Fibroblast of lung (primary cell): Measurements from ENCODE around the gene TIPRL. TPM values are rescaled to one million over a fixed set of nuclear protein-coding genes. Genes with fewer than 3 reads are reported as not detected.
"Not testable (repeated sequence)": the region's sequence is repeated elsewhere in the genome, so short reads cannot be mapped to it uniquely, and the experiment has no call there.

Experiments used
- DNase-seq, 2 donors: peaks; one replicate each; pipeline versions ENCODE4 v3.0.0 to v3.0.0-alpha.2; 2010; ENCODE audit warnings: low read depth in 2 of 2
- H2AFZ ChIP-seq: 2 replicates; pipeline ENCODE4 v1.5.1; 2012; ENCODE audit warnings: low read length, control low read depth, inconsistent platforms
- H3K27ac ChIP-seq: 2 replicates; pipeline ENCODE4 v1.5.1; 2011; ENCODE audit warnings: low read length, control low read depth; ENCODE audit not compliant: insufficient read depth
- H3K27me3 ChIP-seq: 2 replicates; pipeline ENCODE4 v1.5.1; 2011; ENCODE audit warnings: mild to moderate bottlenecking, low read length; ENCODE audit not compliant: control insufficient read depth, insufficient read depth
- H3K36me3 ChIP-seq: 2 replicates; pipeline ENCODE4 v1.5.1; 2011; ENCODE audit warnings: low read length; ENCODE audit not compliant: control insufficient read depth, insufficient read depth
- H3K4me1 ChIP-seq: 2 replicates; pipeline ENCODE4 v1.5.1; 2011; ENCODE audit warnings: low read length; ENCODE audit not compliant: control insufficient read depth, insufficient read depth; ENCODE audit errors: extremely low read depth
- H3K4me2 ChIP-seq: 2 replicates; pipeline ENCODE4 v1.5.1; 2011; ENCODE audit warnings: low read length, control low read depth; ENCODE audit not compliant: insufficient read depth; ENCODE audit errors: extremely low read depth
- H3K4me3 ChIP-seq, 4 experiments: fragments of 200-600 bp in 1 of 4; sonication (generic) in 1 of 4; replicated peaks in 1 of 4; 2 replicates each; pipeline ENCODE4 v1.5.1; 2011 to 2016; ENCODE audit warnings: low read length in 4 of 4, low read depth in 3 of 4, mild to moderate bottlenecking in 3 of 4, control low read depth in 2 of 4, inconsistent platforms in 1 of 4, mixed read lengths in 1 of 4; ENCODE audit not compliant: insufficient read depth in 1 of 4; ENCODE audit errors: control extremely low read depth in 1 of 4
- H3K79me2 ChIP-seq: 2 replicates; pipeline ENCODE4 v1.5.1; 2012; ENCODE audit warnings: mild to moderate bottlenecking, low read length, inconsistent platforms; ENCODE audit not compliant: control insufficient read depth, insufficient read depth
- H3K9ac ChIP-seq: 2 replicates; pipeline ENCODE4 v1.5.1; 2011; ENCODE audit warnings: mild to moderate bottlenecking, low read length, control low read depth; ENCODE audit not compliant: insufficient read depth
- H3K9me3 ChIP-seq: 2 replicates; pipeline ENCODE4 v1.5.1; 2012; ENCODE audit warnings: low read depth, low read length; ENCODE audit not compliant: control insufficient read depth, insufficient read depth
- H4K20me1 ChIP-seq: 2 replicates; pipeline ENCODE4 v1.5.1; 2011; ENCODE audit warnings: low read length; ENCODE audit not compliant: control insufficient read depth, insufficient read depth; ENCODE audit errors: extremely low read depth
- EZH2 ChIP-seq: IDR thresholded peaks from 2 replicates; pipeline ENCODE4 v1.5.1; 2012; ENCODE audit warnings: low read length, control low read depth, mild to moderate bottlenecking; ENCODE audit errors: missing control alignments
- polyA plus RNA-seq, 2 donors: library from polyadenylated mRNA; depleted of rRNA in 1 of 2; stranded (reverse) in 1 of 2; unstranded in 1 of 2; fragments of >200 nt; gene quantifications; 2 replicates each; pipeline ENCODE4 v1.2.1, GENCODE V29; 2011 to 2012; ENCODE audit warnings: missing spikeins in 1 of 2
- total RNA-seq: library from RNA; depleted of rRNA; stranded (reverse); fragments of >200 nt; gene quantifications from 2 replicates; pipeline ENCODE4 v1.2.1, GENCODE V29; 2014
- TF ChIP-seq, protein P1 (sequence below), 2 donors: IDR thresholded peaks in 1 of 2; conservative IDR thresholded peaks in 1 of 2; 1 replicate in 1 of 2; 2 replicates in 1 of 2; pipeline ENCODE4 v1.5.1; 2011 to 2012; ENCODE audit warnings: low read length in 2 of 2, control low read depth in 1 of 2, inconsistent platforms in 1 of 2, low read depth in 1 of 2, mild to moderate bottlenecking in 1 of 2

TIPRL gene
- total and polyA plus RNA-seq, 2 donors (not counting 1 experiment from before 2014, with no cell fraction given): 34.7 to 40.9 TPM

DNA sequence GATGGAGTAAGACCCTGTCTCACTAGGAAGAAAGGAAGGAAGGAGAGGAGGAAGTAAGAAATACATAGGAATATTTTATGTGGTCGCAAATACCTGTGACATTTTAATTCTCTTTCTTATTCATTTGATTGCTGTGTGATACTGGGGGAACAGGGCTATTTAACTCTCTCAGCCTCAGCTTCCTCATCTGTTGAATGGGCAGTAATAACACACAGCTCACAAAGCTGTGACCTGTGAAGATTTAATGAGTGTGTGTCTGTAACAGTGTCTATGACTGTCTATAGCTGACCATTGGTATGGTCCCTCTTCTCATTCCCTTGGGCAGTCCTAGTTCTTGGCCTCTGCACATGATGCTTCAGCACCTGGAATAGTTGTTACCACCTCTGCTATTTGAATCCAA lies 28.5 kb upstream of the TIPRL start:
- Histone ChIP-seq H3K27me3 (no peaks in the 10 kb centered on the region), H2AFZ (no peak overlapping the region)
- DNase-seq: no peak

DNA sequence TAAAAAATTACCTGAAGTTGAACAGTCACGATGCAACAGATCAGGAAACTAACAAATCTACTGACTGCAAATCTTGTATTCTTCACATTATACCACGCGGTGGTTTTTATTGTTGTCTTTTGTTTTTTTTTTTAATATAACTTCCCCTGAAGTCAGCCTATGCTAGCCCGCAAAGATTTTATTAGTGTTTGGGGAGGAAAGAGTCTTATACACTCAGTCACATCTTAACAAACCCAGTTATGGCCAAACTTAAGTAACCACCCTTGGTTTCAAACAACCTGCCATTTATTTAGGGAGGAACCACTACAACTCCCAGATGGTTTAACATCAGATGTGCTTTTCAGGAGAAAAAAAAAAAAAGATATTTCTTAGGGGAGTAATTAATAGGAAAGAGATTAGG lies 26.8 kb upstream of the TIPRL start:
- DNase-seq: no peak
- no peaks in the 10 kb centered on the region for H3K79me2 ChIP-seq
- H3K4me1 ChIP-seq: no peaks in the 10 kb centered on the region

More for the DNA sequence above, 28.5 kb upstream of the TIPRL start:
- H3K9me3 ChIP-seq: no peaks in the 10 kb centered on the region
- no peaks in the 10 kb centered on the region for H4K20me1 ChIP-seq
- H3K4me1 ChIP-seq: no peaks in the 10 kb centered on the region
- H3K27ac ChIP-seq: no peak overlapping the region
- no peak overlapping the region for H3K9ac ChIP-seq
- no peak for TF ChIP-seq EZH2
- TF ChIP-seq, protein P1, sequence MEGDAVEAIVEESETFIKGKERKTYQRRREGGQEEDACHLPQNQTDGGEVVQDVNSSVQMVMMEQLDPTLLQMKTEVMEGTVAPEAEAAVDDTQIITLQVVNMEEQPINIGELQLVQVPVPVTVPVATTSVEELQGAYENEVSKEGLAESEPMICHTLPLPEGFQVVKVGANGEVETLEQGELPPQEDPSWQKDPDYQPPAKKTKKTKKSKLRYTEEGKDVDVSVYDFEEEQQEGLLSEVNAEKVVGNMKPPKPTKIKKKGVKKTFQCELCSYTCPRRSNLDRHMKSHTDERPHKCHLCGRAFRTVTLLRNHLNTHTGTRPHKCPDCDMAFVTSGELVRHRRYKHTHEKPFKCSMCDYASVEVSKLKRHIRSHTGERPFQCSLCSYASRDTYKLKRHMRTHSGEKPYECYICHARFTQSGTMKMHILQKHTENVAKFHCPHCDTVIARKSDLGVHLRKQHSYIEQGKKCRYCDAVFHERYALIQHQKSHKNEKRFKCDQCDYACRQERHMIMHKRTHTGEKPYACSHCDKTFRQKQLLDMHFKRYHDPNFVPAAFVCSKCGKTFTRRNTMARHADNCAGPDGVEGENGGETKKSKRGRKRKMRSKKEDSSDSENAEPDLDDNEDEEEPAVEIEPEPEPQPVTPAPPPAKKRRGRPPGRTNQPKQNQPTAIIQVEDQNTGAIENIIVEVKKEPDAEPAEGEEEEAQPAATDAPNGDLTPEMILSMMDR (conservative IDR thresholded peaks at IDR 0.05 in 1 of 2, IDR thresholded peaks at IDR 0.05 in 1 of 2; ENCODE audit: low read depth in 1 of 2, low read length in 2 of 2): no peak
- no peaks in the 10 kb centered on the region for H3K36me3 ChIP-seq
- H3K79me2 ChIP-seq: no peaks in the 10 kb centered on the region
- no peak overlapping the region for H3K4me2 ChIP-seq
- no peak overlapping the region for H3K4me3 ChIP-seq

DNA sequence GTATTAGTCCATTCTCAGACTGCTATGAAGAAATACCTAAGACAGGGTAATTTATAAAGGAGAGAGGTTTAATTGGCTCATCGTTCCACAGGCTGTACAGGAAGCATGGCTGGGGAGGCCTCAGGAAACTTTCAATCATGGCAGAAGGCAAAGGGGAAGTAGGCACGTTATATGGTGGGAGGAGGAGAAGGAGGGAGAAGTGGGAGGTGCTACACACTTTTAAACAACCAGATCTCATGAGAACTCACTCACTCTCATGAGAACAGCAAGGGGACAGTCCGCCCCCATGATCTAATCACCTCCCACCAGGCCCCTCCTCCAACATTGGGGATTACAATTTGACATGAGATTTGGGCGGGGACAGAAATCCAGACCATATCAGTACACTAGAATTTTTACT lies 24.1 kb upstream of the TIPRL start:
- not testable (repeated sequence) for H4K20me1 ChIP-seq, H3K4me2 ChIP-seq, H3K9me3 ChIP-seq, DNase-seq, H3K27ac ChIP-seq, H3K9ac ChIP-seq, H3K79me2 ChIP-seq, H2AFZ ChIP-seq, H3K4me3 ChIP-seq, H3K4me1 ChIP-seq, H3K36me3 ChIP-seq, H3K27me3 ChIP-seq

More for the DNA sequence above, 26.8 kb upstream of the TIPRL start:
- Histone ChIP-seq H3K27ac (no peak overlapping the region), H3K27me3 (no peaks in the 10 kb centered on the region), H3K4me3 (no peak overlapping the region), H3K9ac (no peak overlapping the region), H4K20me1 (no peaks in the 10 kb centered on the region), H3K9me3 (no peaks in the 10 kb centered on the region), H3K4me2 (no peak overlapping the region), H3K36me3 (no peaks in the 10 kb centered on the region), H2AFZ (no peak overlapping the region)
- no peak for TF ChIP-seq EZH2
- TF ChIP-seq, protein P1 (conservative IDR thresholded peaks at IDR 0.05 in 1 of 2, IDR thresholded peaks at IDR 0.05 in 1 of 2; ENCODE audit: low read depth in 1 of 2, low read length in 2 of 2): no peak
